ENCODE measurements around the gene FBXW4. TPM values are rescaled to one million over a fixed set of nuclear protein-coding genes. Genes with fewer than 3 reads are reported as not detected.

FBXW4 gene, protein sequence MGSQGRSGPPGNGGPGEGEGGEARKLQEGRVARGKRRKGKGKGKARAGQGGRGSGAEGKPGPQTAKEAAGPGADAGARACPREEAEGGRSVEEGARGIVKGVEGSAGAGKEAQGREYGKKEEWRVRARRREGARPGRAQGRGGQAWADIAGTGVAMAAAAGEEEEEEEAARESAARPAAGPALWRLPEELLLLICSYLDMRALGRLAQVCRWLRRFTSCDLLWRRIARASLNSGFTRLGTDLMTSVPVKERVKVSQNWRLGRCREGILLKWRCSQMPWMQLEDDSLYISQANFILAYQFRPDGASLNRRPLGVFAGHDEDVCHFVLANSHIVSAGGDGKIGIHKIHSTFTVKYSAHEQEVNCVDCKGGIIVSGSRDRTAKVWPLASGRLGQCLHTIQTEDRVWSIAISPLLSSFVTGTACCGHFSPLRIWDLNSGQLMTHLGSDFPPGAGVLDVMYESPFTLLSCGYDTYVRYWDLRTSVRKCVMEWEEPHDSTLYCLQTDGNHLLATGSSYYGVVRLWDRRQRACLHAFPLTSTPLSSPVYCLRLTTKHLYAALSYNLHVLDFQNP
- 22.9 to 29.3 TPM (median 24.4 TPM) in 5 replicates for total RNA-seq (2022; extraction: Qiagen RNA extraction)

DNA sequence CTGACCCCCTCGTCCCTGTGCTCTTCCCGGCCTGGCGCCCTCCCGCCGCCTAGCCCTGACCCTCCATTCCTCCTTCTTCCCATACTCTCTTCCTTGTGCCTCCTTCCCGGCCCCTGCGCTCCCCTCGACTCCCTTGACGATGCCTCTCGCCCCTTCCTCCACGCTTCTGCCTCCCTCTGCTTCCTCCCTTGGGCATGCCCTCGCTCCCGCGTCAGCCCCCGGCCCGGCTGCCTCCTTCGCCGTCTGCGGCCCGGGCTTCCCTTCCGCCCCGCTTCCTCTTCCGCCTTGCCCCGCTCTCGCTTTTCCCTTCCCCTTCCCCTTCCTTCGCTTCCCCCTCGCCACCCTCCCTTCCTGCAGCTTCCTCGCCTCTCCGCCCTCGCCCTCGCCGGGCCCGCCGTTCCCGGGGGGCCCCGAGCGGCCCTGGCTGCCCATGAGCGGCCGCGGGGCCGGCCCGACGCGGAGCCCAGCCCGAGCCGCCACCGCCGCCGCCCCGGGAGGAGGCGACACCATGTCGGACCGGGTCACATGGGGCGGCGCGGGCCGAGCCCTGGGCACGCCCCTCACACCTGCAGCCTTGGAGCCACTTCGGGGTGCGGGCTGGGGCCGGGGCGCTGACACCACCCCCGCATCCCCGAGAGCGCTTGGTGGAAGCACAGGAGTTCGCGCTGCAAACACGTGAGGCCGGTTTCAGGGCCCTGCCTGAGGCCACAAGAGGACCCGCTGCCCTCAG is at the start of gene FBXW4:
TSS of gene FBXW4 (minus strand) at position 497 of the 730 bp plus-strand sequence. CDS start at position 432, 65 bp downstream.

GRCh38 chr10:101587725-101588653 is 107.0 kb downstream of the FBXW4 start, which contains the start of the genes DPCD and POLL:
TSS of gene DPCD (plus strand) at chr10:101588321. CDS start at chr10:101588337, 16 bp downstream.
TSS of gene POLL (minus strand) at chr10:101588257. CDS start at chr10:101587360, 897 bp downstream.

Other genes starting within 250 kb of the FBXW4 start
- gene POLL, start 106.9 kb downstream of the FBXW4 start, total RNA-seq (2022; extraction: Qiagen RNA extraction): 12.8 to 16.8 TPM (median 13.7 TPM) in 5 replicates
- 28.7 to 42.2 TPM (median 29.9 TPM) in 5 replicates for gene DPCD, start 106.8 kb downstream of the FBXW4 start, total RNA-seq (2022; extraction: Qiagen RNA extraction)
- gene FGF8, start 80.9 kb upstream of the FBXW4 start, total RNA-seq (2022; extraction: Qiagen RNA extraction): not detected in 5 replicates
- 98.7 to 118 TPM (median 105 TPM) in 5 replicates for gene NPM3, start 88.3 kb upstream of the FBXW4 start, total RNA-seq (2022; extraction: Qiagen RNA extraction)
- gene OGA, start 123.3 kb upstream of the FBXW4 start, total RNA-seq (2022; extraction: Qiagen RNA extraction): 67.0 to 82.8 TPM (median 71.7 TPM) in 5 replicates
- 0.54 to 0.87 TPM (median 0.70 TPM) in 5 replicates for gene KCNIP2, start 148.6 kb upstream of the FBXW4 start, total RNA-seq (2022; extraction: Qiagen RNA extraction)

Data from A549 treated with dexamethasone at 1 μM for 4 hours (cell line).